IMR-90 (cell line): ENCODE results near the gene XPNPEP2. TPM values are rescaled to one million over a fixed set of nuclear protein-coding genes. Genes with fewer than 3 reads are reported as not detected.

Experiments
- ATAC-seq: fragments of 200-7000 bp; cut with Tn5 transposase; 2 replicates; pipeline ENCODE4 v1.9.1; 2020; ENCODE audit warnings: low read depth, mild to moderate bottlenecking, moderate library complexity
- BruUV-seq: library from RNA; stranded (reverse); fragments of 400-500 nt; replicated peaks from 2 replicates; lab custom pipeline; 2021; lab: Mats Ljungman, UMichigan
- CTCF ChIA-PET: fragments of 300-600 bp; formaldehyde crosslinking; extraction: SDS; loops from one replicate; lab custom pipeline; 2021; ENCODE audit warnings: antibody characterized with exemption; lab: Yijun Ruan, JAX
- POLR2A ChIA-PET: fragments of 300-600 bp; sonication (Branson Sonifier 250); formaldehyde crosslinking; loops from one replicate; lab custom pipeline; 2022; ENCODE audit warnings: antibody characterized with exemption; ENCODE audit not compliant: unreplicated experiment; lab: Charles Lee
- DNase-seq: peaks from one replicate; pipeline ENCODE4 v3.0.0; 2013
- H2AFZ ChIP-seq: replicated peaks from 2 replicates; pipeline ENCODE3; 2013; ENCODE audit warnings: low read length, mild to moderate bottlenecking; ENCODE audit not compliant: poor library complexity
- H2AK5ac ChIP-seq: 2 replicates; pipeline ENCODE4 v1.6.1; 2013; ENCODE audit warnings: low read depth, low read length, inconsistent platforms
- H2AK9ac ChIP-seq: replicated peaks from 2 replicates; pipeline ENCODE3; 2013; ENCODE audit warnings: mild to moderate bottlenecking, low read depth, low read length, moderate library complexity; ENCODE audit not compliant: poor library complexity
- H2BK120ac ChIP-seq: 2 replicates; pipeline ENCODE4 v1.6.1; 2013; ENCODE audit warnings: low read depth, low read length, inconsistent platforms
- H2BK15ac ChIP-seq: 3 replicates; pipeline ENCODE4 v1.6.1; 2013; ENCODE audit warnings: low read depth, low read length, inconsistent platforms
- H2BK20ac ChIP-seq: 2 replicates; pipeline ENCODE4 v1.6.1; 2013; ENCODE audit warnings: low read depth, mild to moderate bottlenecking, inconsistent platforms, low read length, moderate library complexity
- H2BK5ac ChIP-seq: 2 replicates; pipeline ENCODE4 v1.6.1; 2013; ENCODE audit warnings: mild to moderate bottlenecking, low read depth, low read length, inconsistent platforms; ENCODE audit not compliant: poor library complexity, severe bottlenecking
- H3K14ac ChIP-seq: replicated peaks from 2 replicates; pipeline ENCODE4 v1.6.1; 2013; ENCODE audit warnings: low read depth, low read length, inconsistent platforms
- H3K18ac ChIP-seq: 2 replicates; pipeline ENCODE4 v1.6.1; 2013; ENCODE audit warnings: low read depth, low read length, control low read depth
- H3K23ac ChIP-seq: 2 replicates; pipeline ENCODE4 v1.6.1; 2013; ENCODE audit warnings: low read depth, low read length, inconsistent platforms
- H3K27ac ChIP-seq: 2 replicates; pipeline ENCODE4 v1.5.1; 2013; ENCODE audit warnings: mild to moderate bottlenecking, control low read depth, low read length; ENCODE audit not compliant: insufficient read depth
- H3K27me3 ChIP-seq: 2 replicates; pipeline ENCODE4 v1.6.1; 2013; ENCODE audit warnings: low read length; ENCODE audit not compliant: control insufficient read depth, insufficient read depth
- H3K36me3 ChIP-seq: 2 replicates; pipeline ENCODE4 v1.6.1; 2013; ENCODE audit warnings: low read length, mixed read lengths; ENCODE audit not compliant: control insufficient read depth, insufficient read depth
- H3K4ac ChIP-seq: 2 replicates; pipeline ENCODE4 v1.6.1; 2013; ENCODE audit warnings: low read depth, low read length, inconsistent platforms
- H3K4me1 ChIP-seq: 2 replicates; pipeline ENCODE4 v1.6.1; 2013; ENCODE audit warnings: low read length, mixed read lengths; ENCODE audit not compliant: control insufficient read depth, insufficient read depth
- H3K4me2 ChIP-seq: 2 replicates; pipeline ENCODE4 v1.6.1; 2013; ENCODE audit warnings: low read depth, mild to moderate bottlenecking, control low read depth, low read length, moderate library complexity
- H3K4me3 ChIP-seq: 2 replicates; pipeline ENCODE4 v1.5.1; 2013; ENCODE audit warnings: low read depth, mild to moderate bottlenecking, control low read depth, low read length, moderate library complexity; ENCODE audit not compliant: insufficient read depth
- H3K56ac ChIP-seq: 2 replicates; pipeline ENCODE4 v1.6.1; 2013; ENCODE audit warnings: low read length, inconsistent platforms; ENCODE audit not compliant: insufficient read depth; ENCODE audit errors: extremely low read depth
- H3K79me1 ChIP-seq, 2 experiments: 2 replicates each; pipeline ENCODE4 v1.6.1; 2013; ENCODE audit warnings: low read length in 2 of 2, inconsistent platforms in 1 of 2, low read depth in 1 of 2
- H3K9ac ChIP-seq: 2 replicates; pipeline ENCODE4 v1.6.1; 2013; ENCODE audit warnings: low read depth, low read length, control low read depth
- H3K9me1 ChIP-seq: 2 replicates; pipeline ENCODE4 v1.6.1; 2013; ENCODE audit warnings: low read length, inconsistent platforms; ENCODE audit not compliant: insufficient read depth
- H3K9me3 ChIP-seq: 2 replicates; pipeline ENCODE4 v1.6.1; 2013; ENCODE audit warnings: low read length; ENCODE audit not compliant: control insufficient read depth, insufficient read depth
- H4K20me1 ChIP-seq: 2 replicates; pipeline ENCODE4 v1.6.1; 2013; ENCODE audit warnings: low read length, inconsistent platforms; ENCODE audit not compliant: insufficient read depth
- H4K5ac ChIP-seq: 2 replicates; pipeline ENCODE4 v1.6.1; 2013; ENCODE audit warnings: mild to moderate bottlenecking, low read depth, low read length, control low read depth
- H4K8ac ChIP-seq, 2 experiments: 2 replicates each; pipeline ENCODE4 v1.6.1; 2013; ENCODE audit warnings: low read depth in 2 of 2, low read length in 2 of 2, control low read depth in 1 of 2, inconsistent platforms in 1 of 2
- H4K91ac ChIP-seq: 2 replicates; pipeline ENCODE4 v1.6.1; 2013; ENCODE audit warnings: low read depth, low read length, inconsistent platforms; ENCODE audit not compliant: insufficient read depth
- CEBPB ChIP-seq: IDR thresholded peaks from 2 replicates; pipeline ENCODE4 v1.6.1; 2012; ENCODE audit warnings: low read depth, low read length, improper control_type of control experiment
- CHD1 ChIP-seq: IDR thresholded peaks from 2 replicates; pipeline ENCODE4 v1.6.1; 2012; ENCODE audit warnings: low read depth, low read length, improper control_type of control experiment
- FOS ChIP-seq: fragments of 150-350 bp; IDR thresholded peaks from 2 replicates; pipeline ENCODE4 v1.6.1; 2016; ENCODE audit warnings: low read depth, low read length
- MAFK ChIP-seq: IDR thresholded peaks from 2 replicates; pipeline ENCODE4 v1.6.1; 2012; ENCODE audit warnings: low read depth, low read length, improper control_type of control experiment
- MAZ ChIP-seq: IDR thresholded peaks from 2 replicates; pipeline ENCODE4 v1.6.1; 2012; ENCODE audit warnings: low read depth, mild to moderate bottlenecking, low read length, improper control_type of control experiment, moderate library complexity, borderline replicate concordance
- NFE2L2 ChIP-seq: fragments of 150-350 bp; IDR thresholded peaks from 2 replicates; pipeline ENCODE4 v1.6.1; 2016; ENCODE audit warnings: low read depth, mild to moderate bottlenecking, low read length
- POLR2A ChIP-seq: IDR thresholded peaks from 2 replicates; pipeline ENCODE4 v1.6.1; 2012; ENCODE audit warnings: mild to moderate bottlenecking, low read depth, low read length
- RAD21 ChIP-seq: IDR thresholded peaks from 2 replicates; pipeline ENCODE4 v1.6.1; 2012; ENCODE audit warnings: low read length, improper control_type of control experiment
- RCOR1 ChIP-seq: IDR thresholded peaks from 2 replicates; pipeline ENCODE4 v1.6.1; 2012; ENCODE audit warnings: mild to moderate bottlenecking, low read length, improper control_type of control experiment; ENCODE audit not compliant: insufficient replicate concordance
- RFX5 ChIP-seq: IDR thresholded peaks from 2 replicates; pipeline ENCODE4 v1.8.0; 2012; ENCODE audit warnings: low read depth, mild to moderate bottlenecking, low read length, moderate library complexity
- WGBS, 2 experiments: methylation state at CpG; one replicate each; pipeline versions ENCODE4 v1.1.5 to v1.1.7; 2013; ENCODE audit warnings: missing lambda C conversion rate in 2 of 2; ENCODE audit not compliant: insufficient read length in 1 of 2; ENCODE audit errors: extremely low coverage in 2 of 2; 5-methylcytosine and 5-hydroxymethylcytosine counted together
- dilution Hi-C: fragments of 300-500 bp; cut with HindIII; formaldehyde crosslinking; loops from one replicate; pipeline ENCODE4 v1.14.3; 2018; ENCODE audit warnings: low sequenced_read_pairs; ENCODE audit not compliant: unreplicated experiment
- in situ Hi-C: fragments of 300-500 bp; cut with MboI; formaldehyde crosslinking; loops from 3 replicates; pipeline ENCODE4 v1.14.3; 2019; ENCODE audit warnings: low sequenced_read_pairs, inconsistent platforms, mixed read lengths
- intact Hi-C: fragments of 100-400 bp; cut with micrococcal nuclease; formaldehyde crosslinking; loops from 2 replicates; pipeline ENCODE4 v1.10.0; 2022
- polyA plus RNA-seq, 3 experiments: library from polyadenylated mRNA; depleted of rRNA; stranded (reverse); fragments of >200 nt; gene quantifications; 2 replicates each; pipeline ENCODE4 v1.2.3, GENCODE V29; 2012; ENCODE audit warnings: low replicate concordance in 1 of 3
- total RNA-seq: library from RNA; depleted of rRNA; stranded (reverse); fragments of >200 nt; gene quantifications from 2 replicates; pipeline ENCODE4 v1.2.3, GENCODE V29; 2012
- TF ChIP-seq, protein P1 (sequence below): conservative IDR thresholded peaks from 2 replicates; pipeline ENCODE4 v1.5.1; 2012; ENCODE audit warnings: mild to moderate bottlenecking, low read depth, low read length, improper control_type of control experiment

XPNPEP2 gene
- total and polyA plus RNA-seq, 2 of the 4 experiments (the other 2 are of a cell fraction) = under 0.01 to 0.07 TPM

DNA sequence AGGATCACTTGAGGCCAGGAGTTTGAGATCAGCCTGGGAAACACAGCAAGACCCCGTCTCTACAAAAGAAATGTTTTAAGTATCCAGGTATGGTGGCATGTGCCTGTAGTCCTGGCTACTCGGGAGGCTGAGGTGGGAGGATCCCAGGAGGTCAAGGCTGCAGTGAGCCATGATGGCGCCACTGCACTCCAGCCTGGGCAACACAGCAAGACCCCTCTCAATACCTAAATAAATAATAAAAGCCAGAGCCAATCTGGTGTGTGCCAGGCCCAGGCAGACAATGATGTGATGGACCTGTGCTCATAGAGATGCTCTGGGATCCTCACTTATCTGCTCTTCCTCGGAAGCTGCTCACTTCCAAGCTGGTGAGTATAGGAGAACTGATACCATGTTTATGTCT, 22.8 kb downstream of the XPNPEP2 start:
- CTCF ChIA-PET = no interaction called here
- WGBS, 2 experiments = 80% methylated on average over 1 of the region's 4 CpGs; no CpG with 5 or more reads in 1 of the 2 experiments

More for the DNA sequence above, 22.8 kb downstream of the XPNPEP2 start:
- H2BK5ac ChIP-seq = no peak overlapping the region
- BruUV-seq = no TSS peak
- no peaks in the 10 kb centered on the region for H3K79me1 ChIP-seq
- no peak overlapping the region for H3K4me3 ChIP-seq
- no peak overlapping the region for H2AK5ac ChIP-seq
- H3K36me3 ChIP-seq = no peaks in the 10 kb centered on the region
- no peaks in the 10 kb centered on the region for H3K9me1 ChIP-seq
- no peak overlapping the region for H4K8ac ChIP-seq
- no peak overlapping the region for H3K14ac ChIP-seq
- POLR2A ChIA-PET = no interaction called here
- H3K9ac ChIP-seq = no peak overlapping the region
- in situ Hi-C loops (no loop called here), dilution Hi-C loops (no loop called here), intact Hi-C loops (no loop called here)
- no peak for TF ChIP-seq NFE2L2
- no peak for TF ChIP-seq CHD1
- no peak for TF ChIP-seq RFX5
- TF ChIP-seq POLR2A = no peak
- no peak for TF ChIP-seq RAD21
- TF ChIP-seq, protein P1, sequence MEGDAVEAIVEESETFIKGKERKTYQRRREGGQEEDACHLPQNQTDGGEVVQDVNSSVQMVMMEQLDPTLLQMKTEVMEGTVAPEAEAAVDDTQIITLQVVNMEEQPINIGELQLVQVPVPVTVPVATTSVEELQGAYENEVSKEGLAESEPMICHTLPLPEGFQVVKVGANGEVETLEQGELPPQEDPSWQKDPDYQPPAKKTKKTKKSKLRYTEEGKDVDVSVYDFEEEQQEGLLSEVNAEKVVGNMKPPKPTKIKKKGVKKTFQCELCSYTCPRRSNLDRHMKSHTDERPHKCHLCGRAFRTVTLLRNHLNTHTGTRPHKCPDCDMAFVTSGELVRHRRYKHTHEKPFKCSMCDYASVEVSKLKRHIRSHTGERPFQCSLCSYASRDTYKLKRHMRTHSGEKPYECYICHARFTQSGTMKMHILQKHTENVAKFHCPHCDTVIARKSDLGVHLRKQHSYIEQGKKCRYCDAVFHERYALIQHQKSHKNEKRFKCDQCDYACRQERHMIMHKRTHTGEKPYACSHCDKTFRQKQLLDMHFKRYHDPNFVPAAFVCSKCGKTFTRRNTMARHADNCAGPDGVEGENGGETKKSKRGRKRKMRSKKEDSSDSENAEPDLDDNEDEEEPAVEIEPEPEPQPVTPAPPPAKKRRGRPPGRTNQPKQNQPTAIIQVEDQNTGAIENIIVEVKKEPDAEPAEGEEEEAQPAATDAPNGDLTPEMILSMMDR = no peak
- TF ChIP-seq RCOR1 = no peak
- TF ChIP-seq MAFK = no peak
- no peak for TF ChIP-seq MAZ
- no peak for TF ChIP-seq CEBPB
- TF ChIP-seq FOS = no peak
- no peak overlapping the region for H3K4ac ChIP-seq
- H3K56ac ChIP-seq = no peak overlapping the region
- DNase-seq = no peak
- H2AK9ac ChIP-seq = no peak overlapping the region
- no peak overlapping the region for H3K4me2 ChIP-seq
- H4K5ac ChIP-seq = no peak overlapping the region
- no peak overlapping the region for H3K23ac ChIP-seq
- H4K20me1 ChIP-seq = no peaks in the 10 kb centered on the region
- no peaks in the 10 kb centered on the region for H3K9me3 ChIP-seq
- no peak overlapping the region for H2BK20ac ChIP-seq
- no peak overlapping the region for H3K18ac ChIP-seq
- H3K4me1 ChIP-seq = no peaks in the 10 kb centered on the region
- H2BK15ac ChIP-seq = no peak overlapping the region
- H2AFZ ChIP-seq = no peak overlapping the region
- H3K27me3 ChIP-seq = peaks cover 1% of the 10 kb centered on the region
- H2BK120ac ChIP-seq = no peak overlapping the region
- ATAC-seq = no peak
- H3K27ac ChIP-seq = no peak overlapping the region
- H4K91ac ChIP-seq = no peak overlapping the region
